ENCODE results near the gene EGF.

EGF gene

DNA sequence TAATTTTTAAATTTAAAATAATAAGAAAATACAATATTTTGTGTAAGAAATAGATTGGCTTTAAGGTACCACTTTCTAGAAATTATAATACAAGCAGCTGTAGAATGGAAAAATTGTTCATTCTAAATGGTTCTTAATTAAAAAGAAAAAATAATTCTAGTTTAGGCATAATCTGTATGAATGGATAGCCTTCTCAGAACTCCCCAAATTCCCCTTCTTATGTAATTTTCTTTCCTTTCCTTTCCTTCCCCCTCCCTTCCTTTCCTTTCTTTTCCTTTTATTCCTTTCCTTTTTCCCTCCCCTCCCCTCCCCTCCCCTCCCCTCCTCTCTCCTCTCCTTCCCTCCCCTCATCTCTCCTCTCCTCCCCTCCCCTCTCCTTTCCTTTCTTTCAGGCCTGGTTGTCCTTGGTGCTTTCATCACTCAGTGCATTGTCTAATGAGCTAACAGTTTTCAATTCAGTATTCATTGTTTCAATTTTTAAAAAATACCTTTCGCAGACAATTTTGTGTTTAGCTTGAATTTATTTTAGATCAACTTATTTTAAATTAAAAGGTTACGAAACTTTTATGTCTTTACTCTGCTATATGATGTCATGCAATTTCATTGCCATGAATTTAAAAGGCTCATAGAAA lies 35.9 kb upstream of the EGF start:
- TF ChIP-seq, protein P1, sequence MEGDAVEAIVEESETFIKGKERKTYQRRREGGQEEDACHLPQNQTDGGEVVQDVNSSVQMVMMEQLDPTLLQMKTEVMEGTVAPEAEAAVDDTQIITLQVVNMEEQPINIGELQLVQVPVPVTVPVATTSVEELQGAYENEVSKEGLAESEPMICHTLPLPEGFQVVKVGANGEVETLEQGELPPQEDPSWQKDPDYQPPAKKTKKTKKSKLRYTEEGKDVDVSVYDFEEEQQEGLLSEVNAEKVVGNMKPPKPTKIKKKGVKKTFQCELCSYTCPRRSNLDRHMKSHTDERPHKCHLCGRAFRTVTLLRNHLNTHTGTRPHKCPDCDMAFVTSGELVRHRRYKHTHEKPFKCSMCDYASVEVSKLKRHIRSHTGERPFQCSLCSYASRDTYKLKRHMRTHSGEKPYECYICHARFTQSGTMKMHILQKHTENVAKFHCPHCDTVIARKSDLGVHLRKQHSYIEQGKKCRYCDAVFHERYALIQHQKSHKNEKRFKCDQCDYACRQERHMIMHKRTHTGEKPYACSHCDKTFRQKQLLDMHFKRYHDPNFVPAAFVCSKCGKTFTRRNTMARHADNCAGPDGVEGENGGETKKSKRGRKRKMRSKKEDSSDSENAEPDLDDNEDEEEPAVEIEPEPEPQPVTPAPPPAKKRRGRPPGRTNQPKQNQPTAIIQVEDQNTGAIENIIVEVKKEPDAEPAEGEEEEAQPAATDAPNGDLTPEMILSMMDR (IDR thresholded peaks at IDR 0.05; ENCODE audit: insufficient read depth, low read length, poor library complexity, severe bottlenecking) = no peak
- no peak for TF ChIP-seq EZH2phosphoT487 (conservative IDR thresholded peaks at IDR 0.05; ENCODE audit: low read length)
- Histone ChIP-seq H3K36me3 (ENCODE audit: low read length) (no peaks in the 10 kb centered on the region), H3K27me3 (ENCODE audit: low read length) (no peaks in the 10 kb centered on the region), H3K4me3 (ENCODE audit: insufficient read depth, low read length, poor library complexity, severe bottlenecking) (no peak overlapping the region), H3K9ac (ENCODE audit: low read length) (no peak overlapping the region), H3K4me2 (ENCODE audit: low read depth, low read length, poor library complexity, severe bottlenecking) (no peak overlapping the region), H3K27ac (ENCODE audit: low read depth, low read length) (no peak overlapping the region), H3K79me2 (ENCODE audit: insufficient read depth, low read length) (no peaks in the 10 kb centered on the region), H3F3A (ENCODE audit: insufficient read depth) (no peaks in the 10 kb centered on the region), H3K9me3 (ENCODE audit: insufficient read depth, low read length) (no peaks in the 10 kb centered on the region), H4K20me1 (ENCODE audit: low read depth, low read length) (no peaks in the 10 kb centered on the region), H3K9me2 (replicated peaks; ENCODE audit: insufficient read depth, low read length) (no peaks in the 10 kb centered on the region), H2AFZ (ENCODE audit: low read depth, low read length, severe bottlenecking) (no peak overlapping the region)

DNA sequence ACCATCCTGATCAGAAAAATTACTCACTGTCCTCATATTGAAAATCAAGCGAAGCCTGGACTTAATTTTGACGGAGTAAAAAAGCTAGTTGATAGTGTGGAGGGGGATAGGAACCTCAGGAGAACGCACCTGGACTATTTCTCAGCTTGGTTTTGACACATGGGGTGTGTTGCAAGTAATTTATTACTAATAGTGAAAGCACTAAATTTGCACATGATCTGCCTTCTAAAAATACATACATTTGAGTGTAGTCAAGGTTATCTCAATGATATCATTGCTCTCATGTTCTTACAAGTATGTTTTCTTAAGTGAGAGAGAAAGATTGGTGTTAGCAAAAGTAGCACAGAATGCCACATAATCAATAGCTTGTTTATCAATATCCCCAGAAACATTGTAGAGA lies 35.3 kb upstream of the EGF start:
- Histone ChIP-seq H3K79me2 (ENCODE audit: insufficient read depth, low read length) (no peaks in the 10 kb centered on the region), H4K20me1 (ENCODE audit: low read depth, low read length) (no peaks in the 10 kb centered on the region), H2AFZ (ENCODE audit: low read depth, low read length, severe bottlenecking) (no peak overlapping the region), H3K9me3 (ENCODE audit: insufficient read depth, low read length) (no peaks in the 10 kb centered on the region), H3K27me3 (ENCODE audit: low read length) (no peaks in the 10 kb centered on the region), H3K4me2 (ENCODE audit: low read depth, low read length, poor library complexity, severe bottlenecking) (no peak overlapping the region), H3K36me3 (ENCODE audit: low read length) (no peaks in the 10 kb centered on the region), H3K27ac (ENCODE audit: low read depth, low read length) (no peak overlapping the region), H3K9me2 (replicated peaks; ENCODE audit: insufficient read depth, low read length) (no peaks in the 10 kb centered on the region), H3K4me3 (ENCODE audit: insufficient read depth, low read length, poor library complexity, severe bottlenecking) (no peak overlapping the region), H3F3A (ENCODE audit: insufficient read depth) (no peaks in the 10 kb centered on the region), H3K9ac (ENCODE audit: low read length) (no peak overlapping the region)
- TF ChIP-seq, protein P1 (IDR thresholded peaks at IDR 0.05; ENCODE audit: insufficient read depth, low read length, poor library complexity, severe bottlenecking) = no peak
- TF ChIP-seq EZH2phosphoT487 (conservative IDR thresholded peaks at IDR 0.05; ENCODE audit: low read length) = no peak

DNA sequence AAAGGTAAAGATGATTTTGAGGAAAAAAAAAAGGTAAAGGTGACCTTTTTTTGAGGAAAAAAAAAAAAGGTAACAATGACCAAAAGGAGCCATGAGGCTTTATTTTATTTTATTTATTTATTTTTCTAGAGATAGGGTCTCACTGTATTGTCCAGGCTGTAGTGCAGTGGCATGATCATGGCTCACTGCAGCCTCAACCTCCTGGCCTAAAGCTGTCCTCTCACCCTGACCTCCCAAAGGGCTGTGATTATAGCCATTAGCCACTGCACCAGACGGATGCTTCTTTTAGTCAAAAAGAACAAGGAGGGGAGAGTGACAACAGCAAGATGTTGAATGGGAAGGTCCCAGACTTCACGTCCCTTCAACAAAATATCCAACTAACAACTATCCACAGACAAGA lies 34.3 kb upstream of the EGF start:
- Histone ChIP-seq H3K4me3 (ENCODE audit: insufficient read depth, low read length, poor library complexity, severe bottlenecking) (no peak overlapping the region), H3K9me3 (ENCODE audit: insufficient read depth, low read length) (no peaks in the 10 kb centered on the region), H3F3A (ENCODE audit: insufficient read depth) (no peaks in the 10 kb centered on the region)

More for the DNA sequence above, 34.3 kb upstream of the EGF start:
- Histone ChIP-seq H3K36me3 (ENCODE audit: low read length) (no peaks in the 10 kb centered on the region), H2AFZ (ENCODE audit: low read depth, low read length, severe bottlenecking) (no peak overlapping the region), H3K27me3 (ENCODE audit: low read length) (no peaks in the 10 kb centered on the region), H3K4me2 (ENCODE audit: low read depth, low read length, poor library complexity, severe bottlenecking) (no peak overlapping the region), H3K79me2 (ENCODE audit: insufficient read depth, low read length) (no peaks in the 10 kb centered on the region), H3K9me2 (replicated peaks; ENCODE audit: insufficient read depth, low read length) (no peaks in the 10 kb centered on the region), H4K20me1 (ENCODE audit: low read depth, low read length) (no peaks in the 10 kb centered on the region), H3K27ac (ENCODE audit: low read depth, low read length) (no peak overlapping the region), H3K9ac (ENCODE audit: low read length) (no peak overlapping the region)
- TF ChIP-seq, protein P1 (IDR thresholded peaks at IDR 0.05; ENCODE audit: insufficient read depth, low read length, poor library complexity, severe bottlenecking) = no peak
- no peak for TF ChIP-seq EZH2phosphoT487 (conservative IDR thresholded peaks at IDR 0.05; ENCODE audit: low read length)

Measured in SU-DHL-6 (cell line).